ENCODE measurements around the gene EHBP1. TPM values are rescaled to one million over a fixed set of nuclear protein-coding genes. Genes with fewer than 3 reads are reported as not detected.
A peak's percentile ranks its signal among the peaks of the same experiment; 100 is the strongest.
"Not testable (repeated sequence)": the region's sequence is repeated elsewhere in the genome, so short reads cannot be mapped to it uniquely, and the experiment has no call there.

EHBP1 gene
- total RNA-seq, 1 donor from 2014 or later, result 52.7 TPM

DNA sequence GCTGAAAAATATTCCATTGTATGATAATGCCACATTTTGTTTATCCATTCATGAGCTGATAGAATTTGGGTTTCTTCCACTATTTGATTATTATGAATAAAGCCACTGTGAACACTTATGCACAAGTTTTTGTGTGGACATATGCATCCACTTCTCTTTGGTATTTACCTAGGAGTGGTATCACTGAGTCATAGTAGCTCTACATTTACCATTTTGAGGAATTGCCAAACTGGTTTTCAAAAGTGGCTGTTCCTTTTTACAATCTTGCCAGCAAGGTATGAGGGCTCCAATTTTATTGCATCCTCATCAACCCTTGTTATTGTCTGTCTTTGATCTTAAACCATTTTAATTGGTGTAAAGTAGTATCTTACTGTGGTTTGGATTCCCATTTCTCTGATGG lies 13.3 kb upstream of the EHBP1 start:
- H3K36me3 ChIP-seq (ENCODE audit: control insufficient read depth in 3 of 3, insufficient read depth in 3 of 3, low read length in 3 of 3), result no peaks in the 10 kb centered on the region
- H3K27me3 ChIP-seq (ENCODE audit: control insufficient read depth in 3 of 3, insufficient read depth in 3 of 3, low read length in 3 of 3), result no peaks in the 10 kb centered on the region
- H3K9me3 ChIP-seq (ENCODE audit: control insufficient read depth in 3 of 3, low read length in 3 of 3), result no peaks in the 10 kb centered on the region
- H3K4me1 ChIP-seq (ENCODE audit: control insufficient read depth in 3 of 3, insufficient read depth in 3 of 3, low read length in 3 of 3), result no peaks in the 10 kb centered on the region
- H3K27ac ChIP-seq (ENCODE audit: low read depth, low read length), result no peak overlapping the region
- no peak overlapping the region for H3K4me3 ChIP-seq (ENCODE audit: low read length in 3 of 3)
- H3K9ac ChIP-seq (ENCODE audit: low read depth in 1 of 3, low read length in 3 of 3), result no peak overlapping the region

GRCh38 chr2:62698653-62699052 lies 6.9 kb upstream of the EHBP1 start:
- Histone ChIP-seq H3K4me1 (ENCODE audit: control insufficient read depth in 3 of 3, insufficient read depth in 3 of 3, low read length in 3 of 3) (no peaks in the 10 kb centered on the region), H3K36me3 (ENCODE audit: control insufficient read depth in 3 of 3, insufficient read depth in 3 of 3, low read length in 3 of 3) (no peaks in the 10 kb centered on the region), H3K9ac (ENCODE audit: low read depth in 1 of 3, low read length in 3 of 3) (no peak overlapping the region), H3K4me3 (ENCODE audit: low read length in 3 of 3) (no peak overlapping the region), H3K9me3 (ENCODE audit: control insufficient read depth in 3 of 3, low read length in 3 of 3) (no peaks in the 10 kb centered on the region), H3K27me3 (ENCODE audit: control insufficient read depth in 3 of 3, insufficient read depth in 3 of 3, low read length in 3 of 3) (no peaks in the 10 kb centered on the region), H3K27ac (ENCODE audit: low read depth, low read length) (no peak overlapping the region)

DNA sequence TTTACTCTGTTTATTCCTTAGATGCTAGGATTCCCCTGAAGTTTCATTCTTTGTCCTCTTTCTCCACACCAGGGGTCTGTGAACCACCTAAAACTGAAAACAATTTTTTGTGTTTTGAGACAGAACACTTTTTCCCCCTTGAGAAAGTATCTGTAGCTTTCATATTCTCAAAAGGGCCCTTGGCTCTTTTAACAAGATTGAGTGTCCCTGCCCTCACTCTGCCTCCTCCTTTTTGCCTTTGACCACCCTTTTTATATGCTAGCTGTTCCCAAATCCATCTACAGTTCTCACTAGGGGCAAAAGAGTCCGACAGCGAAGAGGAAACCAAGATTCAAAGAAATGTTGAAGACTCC lies 883 bp upstream of the EHBP1 start:
- Histone ChIP-seq H3K27ac (ENCODE audit: low read depth, low read length) (peak overlapping the region; percentile 75), H3K4me3 (ENCODE audit: low read length in 3 of 3) (peak overlapping the region; percentile 74 to 92 (median 86)), H3K4me1 (ENCODE audit: control insufficient read depth in 3 of 3, insufficient read depth in 3 of 3, low read length in 3 of 3) (peaks cover 17 to 32% (median 25%) of the 10 kb centered on the region in 3 donors), H3K9ac (ENCODE audit: low read depth in 1 of 3, low read length in 3 of 3) (peak overlapping the region; percentile 76 to 86 (median 85)), H3K36me3 (ENCODE audit: control insufficient read depth in 3 of 3, insufficient read depth in 3 of 3, low read length in 3 of 3) (peaks cover 0 to 3% (median 0%) of the 10 kb centered on the region in 3 donors), H3K27me3 (ENCODE audit: control insufficient read depth in 3 of 3, insufficient read depth in 3 of 3, low read length in 3 of 3) (no peaks in the 10 kb centered on the region), H3K9me3 (ENCODE audit: control insufficient read depth in 3 of 3, low read length in 3 of 3) (no peaks in the 10 kb centered on the region)

- no peaks in the 10 kb centered on the region for H3K9me3 ChIP-seq (ENCODE audit: control insufficient read depth in 3 of 3, low read length in 3 of 3)
- peak overlapping the region; percentile 79 to 86 (median 81) for H3K4me3 ChIP-seq (ENCODE audit: low read length in 3 of 3)
- no peaks in the 10 kb centered on the region for H3K27me3 ChIP-seq (ENCODE audit: control insufficient read depth in 3 of 3, insufficient read depth in 3 of 3, low read length in 3 of 3)
- H3K36me3 ChIP-seq (ENCODE audit: control insufficient read depth in 3 of 3, insufficient read depth in 3 of 3, low read length in 3 of 3), result peaks cover 0 to 3% (median 0%) of the 10 kb centered on the region in 3 donors
- peaks cover 17 to 32% (median 25%) of the 10 kb centered on the region in 3 donors for H3K4me1 ChIP-seq (ENCODE audit: control insufficient read depth in 3 of 3, insufficient read depth in 3 of 3, low read length in 3 of 3)
- peak overlapping the region; percentile 58 for H3K27ac ChIP-seq (ENCODE audit: low read depth, low read length)
- peak overlapping the region; percentile 62 to 75 (median 74) for H3K9ac ChIP-seq (ENCODE audit: low read depth in 1 of 3, low read length in 3 of 3)
These were observed 577 bp downstream of the EHBP1 start for GRCh38 chr2:62705859-62706720.

DNA sequence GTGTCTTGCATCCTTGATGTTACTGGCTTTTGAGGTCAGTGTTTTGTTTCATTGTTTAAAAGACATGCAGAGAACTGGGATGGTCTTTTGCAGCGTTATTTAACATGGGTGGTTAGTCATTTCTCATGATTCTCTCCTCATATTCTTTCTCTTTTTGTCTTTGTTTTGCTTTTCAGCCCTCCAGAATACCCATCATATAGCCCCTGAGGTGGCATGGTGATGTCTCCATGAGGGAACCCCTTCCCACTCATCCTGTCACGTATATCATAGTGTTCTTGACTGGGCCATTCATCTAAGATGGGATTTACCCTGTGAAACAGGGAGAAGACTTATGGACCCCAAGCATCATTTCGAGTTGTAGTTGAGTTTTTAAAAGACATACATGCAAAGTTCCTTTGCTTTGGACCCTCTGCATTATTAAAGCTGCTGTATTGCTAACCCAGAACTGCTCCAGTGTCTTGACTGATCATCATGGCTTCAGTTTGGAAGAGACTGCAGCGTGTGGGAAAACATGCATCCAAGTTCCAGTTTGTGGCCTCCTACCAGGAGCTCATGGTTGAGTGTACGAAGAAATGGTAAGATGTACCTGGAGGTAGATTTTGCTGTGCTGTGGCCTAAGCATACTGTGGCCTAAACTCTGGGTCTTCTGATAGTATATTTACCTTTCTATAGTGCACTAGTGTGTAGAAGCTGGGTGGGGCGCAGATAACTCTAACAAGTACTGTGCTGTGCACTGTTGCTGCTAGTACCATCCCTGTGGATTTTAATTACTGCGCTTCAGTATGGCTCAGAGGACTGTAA lies 1.4 kb downstream of the EHBP1 start:
- Histone ChIP-seq H3K4me1 (ENCODE audit: control insufficient read depth in 3 of 3, insufficient read depth in 3 of 3, low read length in 3 of 3) (peaks cover 17 to 32% (median 25%) of the 10 kb centered on the region in 3 donors), H3K9ac (ENCODE audit: low read depth in 1 of 3, low read length in 3 of 3) (peak overlapping the region; percentile 62 to 75 (median 74)), H3K4me3 (ENCODE audit: low read length in 3 of 3) (peak overlapping the region; percentile 79 to 86 (median 81)), H3K27ac (ENCODE audit: low read depth, low read length) (no peak overlapping the region), H3K9me3 (ENCODE audit: control insufficient read depth in 3 of 3, low read length in 3 of 3) (no peaks in the 10 kb centered on the region), H3K36me3 (ENCODE audit: control insufficient read depth in 3 of 3, insufficient read depth in 3 of 3, low read length in 3 of 3) (peaks cover 0 to 3% (median 0%) of the 10 kb centered on the region in 3 donors), H3K27me3 (ENCODE audit: control insufficient read depth in 3 of 3, insufficient read depth in 3 of 3, low read length in 3 of 3) (no peaks in the 10 kb centered on the region)

- H3K4me1 ChIP-seq (ENCODE audit: control insufficient read depth in 3 of 3, insufficient read depth in 3 of 3, low read length in 3 of 3), result peaks cover 17 to 32% (median 25%) of the 10 kb centered on the region in 3 donors
- H3K27me3 ChIP-seq (ENCODE audit: control insufficient read depth in 3 of 3, insufficient read depth in 3 of 3, low read length in 3 of 3), result no peaks in the 10 kb centered on the region
- H3K9me3 ChIP-seq (ENCODE audit: control insufficient read depth in 3 of 3, low read length in 3 of 3), result no peaks in the 10 kb centered on the region
- H3K4me3 ChIP-seq (ENCODE audit: low read length in 3 of 3), result peak overlapping the region in 1 of 3 donors; percentile 21
- H3K9ac ChIP-seq (ENCODE audit: low read depth in 1 of 3, low read length in 3 of 3), result no peak overlapping the region
- peaks cover 0 to 3% (median 0%) of the 10 kb centered on the region in 3 donors for H3K36me3 ChIP-seq (ENCODE audit: control insufficient read depth in 3 of 3, insufficient read depth in 3 of 3, low read length in 3 of 3)
- H3K27ac ChIP-seq (ENCODE audit: low read depth, low read length), result no peak overlapping the region
These were observed 3.2 kb downstream of the EHBP1 start for GRCh38 chr2:62708751-62709150.

DNA sequence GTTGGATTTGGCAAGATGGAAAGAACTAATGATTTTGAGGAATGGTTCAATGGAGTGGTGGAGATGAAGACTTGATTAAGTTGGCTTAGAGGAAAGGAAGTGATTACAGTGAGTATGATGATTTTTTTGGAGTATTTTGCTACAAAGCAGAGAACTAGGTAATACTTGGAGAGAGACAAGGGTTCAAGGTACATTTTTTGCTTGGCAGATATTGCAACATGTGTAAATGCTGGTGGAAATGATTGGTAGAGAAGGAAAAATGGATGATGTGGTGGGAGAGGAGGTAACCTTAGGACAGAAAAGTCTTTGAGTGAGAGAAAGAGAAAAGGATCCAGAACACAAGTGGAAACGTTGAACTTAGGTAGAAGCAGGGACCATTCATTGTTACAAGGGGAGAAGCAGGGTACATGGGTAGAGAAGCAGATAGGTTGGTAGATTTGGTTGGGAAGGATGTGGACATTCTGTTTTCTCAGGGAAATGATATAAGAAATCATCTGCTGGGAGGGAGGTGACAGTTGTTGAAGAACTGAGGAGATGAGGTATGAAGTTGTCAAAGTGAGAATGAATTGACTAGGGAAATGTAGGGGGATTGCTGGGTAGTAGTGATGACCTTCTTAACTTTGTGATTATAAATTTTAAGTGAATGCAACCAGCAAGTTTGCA lies 6.5 kb downstream of the EHBP1 start:
- H3K9me3 ChIP-seq (ENCODE audit: control insufficient read depth in 3 of 3, low read length in 3 of 3), result no peaks in the 10 kb centered on the region
- H3K27ac ChIP-seq (ENCODE audit: low read depth, low read length), result no peak overlapping the region
- no peak overlapping the region for H3K9ac ChIP-seq (ENCODE audit: low read depth in 1 of 3, low read length in 3 of 3)
- H3K36me3 ChIP-seq (ENCODE audit: control insufficient read depth in 3 of 3, insufficient read depth in 3 of 3, low read length in 3 of 3), result peaks cover 0 to under 1% (median 0%) of the 10 kb centered on the region in 3 donors
- no peak overlapping the region for H3K4me3 ChIP-seq (ENCODE audit: low read length in 3 of 3)
- no peaks in the 10 kb centered on the region for H3K27me3 ChIP-seq (ENCODE audit: control insufficient read depth in 3 of 3, insufficient read depth in 3 of 3, low read length in 3 of 3)
- peaks cover 7 to 17% (median 15%) of the 10 kb centered on the region in 3 donors for H3K4me1 ChIP-seq (ENCODE audit: control insufficient read depth in 3 of 3, insufficient read depth in 3 of 3, low read length in 3 of 3)

DNA sequence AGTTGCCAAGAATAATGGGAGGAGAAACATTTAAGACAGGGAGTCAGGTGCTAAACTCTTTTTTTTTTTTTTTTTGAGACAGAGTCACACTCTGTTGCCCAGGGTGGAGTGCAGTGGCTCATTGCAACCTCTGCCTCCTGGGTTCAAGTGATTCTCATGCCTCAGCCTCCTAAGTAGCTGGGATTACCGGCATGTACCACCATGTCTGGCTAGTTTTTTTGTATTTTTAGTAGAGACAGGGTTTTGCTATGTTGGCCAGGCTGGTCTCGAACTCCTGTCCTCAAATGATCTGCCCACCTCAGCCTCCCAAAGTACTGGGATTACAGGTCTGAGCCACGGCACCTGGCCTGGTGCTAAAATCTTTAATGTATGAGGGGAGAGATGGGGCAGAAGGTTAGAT lies 7.7 kb downstream of the EHBP1 start:
- H3K36me3 ChIP-seq (ENCODE audit: control insufficient read depth in 3 of 3, insufficient read depth in 3 of 3, low read length in 3 of 3); H3K9ac ChIP-seq (ENCODE audit: low read depth in 1 of 3, low read length in 3 of 3); H3K27me3 ChIP-seq (ENCODE audit: control insufficient read depth in 3 of 3, insufficient read depth in 3 of 3, low read length in 3 of 3); H3K4me3 ChIP-seq (ENCODE audit: low read length in 3 of 3); H3K27ac ChIP-seq (ENCODE audit: low read depth, low read length); H3K9me3 ChIP-seq (ENCODE audit: control insufficient read depth in 3 of 3, low read length in 3 of 3): not testable (repeated sequence)
- peaks cover 3 to 12% (median 10%) of the 10 kb centered on the region in 3 donors for H3K4me1 ChIP-seq (ENCODE audit: control insufficient read depth in 3 of 3, insufficient read depth in 3 of 3, low read length in 3 of 3)

- no peaks in the 10 kb centered on the region for H3K27me3 ChIP-seq (ENCODE audit: control insufficient read depth in 3 of 3, insufficient read depth in 3 of 3, low read length in 3 of 3)
- H3K9me3 ChIP-seq (ENCODE audit: control insufficient read depth in 3 of 3, low read length in 3 of 3), result no peaks in the 10 kb centered on the region
- H3K36me3 ChIP-seq (ENCODE audit: control insufficient read depth in 3 of 3, insufficient read depth in 3 of 3, low read length in 3 of 3), result no peaks in the 10 kb centered on the region
- H3K9ac ChIP-seq (ENCODE audit: low read depth in 1 of 3, low read length in 3 of 3), result no peak overlapping the region
- H3K4me3 ChIP-seq (ENCODE audit: low read length in 3 of 3), result no peak overlapping the region
- no peak overlapping the region for H3K27ac ChIP-seq (ENCODE audit: low read depth, low read length)
- H3K4me1 ChIP-seq (ENCODE audit: control insufficient read depth in 3 of 3, insufficient read depth in 3 of 3, low read length in 3 of 3), result peaks cover 2 to 9% (median 3%) of the 10 kb centered on the region in 3 donors
These were observed 8.3 kb downstream of the EHBP1 start for GRCh38 chr2:62713837-62714236.
